HepG2 (cell line): Measurements from ENCODE around the gene TCL1A. TPM values are rescaled to one million over a fixed set of nuclear protein-coding genes. Genes with fewer than 3 reads are reported as not detected.

Experiments used
- ATAC-seq: fragments of 200-7000 bp; cut with Tn5 transposase; 3 replicates; pipeline ENCODE4 v1.9.1; 2020; ENCODE audit warnings: mild to moderate bottlenecking, moderate library complexity
- BruUV-seq: library from RNA; stranded (reverse); fragments of 400-500 nt; replicated peaks from 2 replicates; lab custom pipeline; 2021; lab: Mats Ljungman, UMichigan
- CTCF ChIA-PET: fragments of 300-600 bp; formaldehyde crosslinking; extraction: SDS; loops from one replicate; lab custom pipeline; 2021; ENCODE audit warnings: low total read pairs, inconsistent platforms, low intra/inter-chr PET ratio; lab: Yijun Ruan, JAX
- POLR2A ChIA-PET: fragments of 350-600 bp; sonication (Branson Sonifier 250); formaldehyde crosslinking; loops from one replicate; lab custom pipeline; 2020; ENCODE audit warnings: antibody characterized with exemption, inconsistent platforms; lab: Yijun Ruan, JAX
- DNase-seq: peaks from one replicate; pipeline ENCODE4 v3.0.0-alpha.2; 2015; ENCODE audit warnings: low spot score
- FAIRE-seq: peaks from 3 replicates; lab custom pipeline; 2011; peaks lifted over from hg19 to GRCh38; lab: Jason Lieb, UNC
- H2AFZ ChIP-seq: one replicate; pipeline ENCODE4 v1.6.1; 2011; ENCODE audit warnings: low read length, inconsistent platforms
- H3K27ac ChIP-seq: fragments of 300-600 bp; 3 replicates; pipeline ENCODE4 v1.8.0; 2011; ENCODE audit warnings: mixed run types, mild to moderate bottlenecking, mixed read lengths, low read length, inconsistent platforms; ENCODE audit not compliant: insufficient read depth; ENCODE audit errors: extremely low read length
- H3K27me3 ChIP-seq, 2 experiments: fragments of 200-600 bp in 1 of 2; 2 replicates in 1 of 2; 3 replicates in 1 of 2; pipeline versions ENCODE4 v1.6.0 to v1.8.0; 2011; ENCODE audit warnings: low read length in 2 of 2, mild to moderate bottlenecking in 2 of 2, moderate library complexity in 2 of 2, inconsistent platforms in 1 of 2; ENCODE audit not compliant: insufficient read depth in 2 of 2, control insufficient read depth in 1 of 2
- H3K36me3 ChIP-seq, 2 experiments: fragments of 200-600 bp in 1 of 2; replicated peaks in 1 of 2; 2 replicates in 1 of 2; 3 replicates in 1 of 2; pipeline versions ENCODE4 v1.5.1 to v1.8.0; 2011; ENCODE audit warnings: low read length in 2 of 2, inconsistent platforms in 1 of 2; ENCODE audit not compliant: insufficient read depth in 2 of 2, control insufficient read depth in 1 of 2
- H3K4me1 ChIP-seq: 2 replicates; pipeline ENCODE4 v1.5.1; 2012; ENCODE audit warnings: low read length, inconsistent platforms; ENCODE audit not compliant: insufficient read depth
- H3K4me2 ChIP-seq: 2 replicates; pipeline ENCODE4 v1.6.0; 2011; ENCODE audit warnings: low read depth, low read length, inconsistent platforms
- H3K4me3 ChIP-seq, 3 experiments: fragments of 200-600 bp in 1 of 3; sonication (generic), shearing (Covaris generic) in 1 of 3; replicated peaks in 1 of 3; 2 replicates each; pipeline ENCODE4 v1.5.1; 2011 to 2016; ENCODE audit warnings: low read length in 3 of 3, inconsistent platforms in 2 of 3, low read depth in 2 of 3, mild to moderate bottlenecking in 2 of 3, control low read depth in 1 of 3, mixed read lengths in 1 of 3; ENCODE audit not compliant: insufficient read depth in 1 of 3
- H3K79me2 ChIP-seq: one replicate; pipeline ENCODE4 v1.6.1; 2011; ENCODE audit warnings: low read length, inconsistent platforms; ENCODE audit not compliant: insufficient read depth
- H3K9ac ChIP-seq: 2 replicates; pipeline ENCODE4 v1.6.0; 2011; ENCODE audit warnings: mild to moderate bottlenecking, low read depth, low read length, inconsistent platforms; ENCODE audit not compliant: insufficient read depth
- H3K9me3 ChIP-seq: 2 replicates; pipeline ENCODE4 v1.5.1; 2012; ENCODE audit warnings: mild to moderate bottlenecking, low read length
- H4K20me1 ChIP-seq: 2 replicates; pipeline ENCODE4 v1.6.0; 2011; ENCODE audit warnings: inconsistent platforms, mild to moderate bottlenecking, low read length, moderate library complexity; ENCODE audit not compliant: insufficient read depth
- AGO1 ChIP-seq: fragments of 200-400 bp; formaldehyde crosslinking; IDR thresholded peaks from 2 replicates; pipeline ENCODE4 v1.6.1; 2017; ENCODE audit warnings: mild to moderate bottlenecking, low read depth, low read length, moderate library complexity; ENCODE audit not compliant: poor library complexity, severe bottlenecking
- ATF1 ChIP-seq: IDR thresholded peaks from 2 replicates; pipeline ENCODE4 v1.6.1; 2016; ENCODE audit warnings: mild to moderate bottlenecking, control low read depth
- DMAP1 ChIP-seq: IDR thresholded peaks from 2 replicates; pipeline ENCODE4 v1.6.1; 2016
- HNRNPL ChIP-seq: fragments of 200-400 bp; formaldehyde crosslinking; IDR thresholded peaks from 2 replicates; pipeline ENCODE4 v1.6.1; 2017; ENCODE audit warnings: mild to moderate bottlenecking, low read depth, low read length
- HOXA9 ChIP-seq: sonication (generic); formaldehyde crosslinking; IDR thresholded peaks from 2 replicates; pipeline ENCODE4 v1.8.1; 2022; ENCODE audit warnings: missing genetic modification reagents, mild to moderate bottlenecking, moderate library complexity, borderline replicate concordance
- SMARCE1 ChIP-seq: fragments of 450-650 bp; IDR thresholded peaks from 2 replicates; pipeline ENCODE4 v1.6.1; 2017; ENCODE audit warnings: borderline replicate concordance
- TCF12 ChIP-seq, 2 experiments: fragments of 450-650 bp in 1 of 2; sonication (generic) in 1 of 2; formaldehyde crosslinking in 1 of 2; IDR thresholded peaks; 2 replicates each; pipeline versions ENCODE4 v1.6.1 to v1.8.0; 2017 to 2022; ENCODE audit warnings: antibody characterized with exemption in 1 of 2, mild to moderate bottlenecking in 1 of 2, missing genetic modification reagents in 1 of 2, moderate library complexity in 1 of 2
- TOE1 ChIP-seq: sonication (generic); formaldehyde crosslinking; IDR thresholded peaks from 2 replicates; pipeline ENCODE4 v1.4.0; 2020; ENCODE audit warnings: mild to moderate bottlenecking, missing genetic modification reagents
- WGBS: methylation state at CpG from one replicate; pipeline ENCODE4 v1.1.6; 2017; ENCODE audit warnings: low lambda C conversion rate; 5-methylcytosine and 5-hydroxymethylcytosine counted together
- in situ Hi-C: cut with HindIII; loops from 2 replicates; pipeline ENCODE4 v1.10.0; 2017; ENCODE audit warnings: low pct_unique_long_range_greater_than_20kb; ENCODE audit not compliant: extremely low pct_ligation_motif_present
- intact Hi-C: fragments of 100-400 bp; cut with micrococcal nuclease; formaldehyde crosslinking; loops from one replicate; pipeline ENCODE4 v1.10.0; 2022; ENCODE audit not compliant: unreplicated experiment
- polyA plus RNA-seq, 8 experiments: library from polyadenylated mRNA; depleted of rRNA in 3 of 8; stranded (reverse) in 7 of 8; unstranded in 1 of 8; fragments of >200 nt; fragmentation: Illumina TruSeq in 4 of 8; extraction: Trizol in 4 of 8; gene quantifications; 2 replicates each; pipeline versions ENCODE4 v1.2.1 to v1.2.3, GENCODE V29; 2011 to 2016; ENCODE audit warnings: low read depth in 4 of 8, missing spikeins in 1 of 8, mixed read lengths in 1 of 8; ENCODE audit not compliant: insufficient read depth in 1 of 8
- total RNA-seq, 5 experiments: library from RNA; depleted of rRNA; stranded (reverse); fragments of >200 nt; fragmentation: Illumina TruSeq; extraction: Trizol; gene quantifications; 2 replicates each; pipeline ENCODE4 v1.2.3, GENCODE V29; 2016; ENCODE audit warnings: low read depth in 1 of 5
- TF ChIP-seq, protein P1 (sequence below): sonication (generic); formaldehyde crosslinking; IDR thresholded peaks from 2 replicates; pipeline ENCODE4 v1.4.0; 2020; ENCODE audit warnings: missing genetic modification reagents
- TF ChIP-seq, protein P2 (sequence below): sonication (generic); formaldehyde crosslinking; IDR thresholded peaks from 2 replicates; pipeline ENCODE4 v1.8.1; 2023; ENCODE audit warnings: mild to moderate bottlenecking, missing genetic modification reagents, borderline replicate concordance
- TF ChIP-seq, protein P3 (sequence below): sonication (generic); formaldehyde crosslinking; IDR thresholded peaks from 2 replicates; pipeline ENCODE4 v1.4.0; 2020; ENCODE audit warnings: mild to moderate bottlenecking, missing genetic modification reagents

Gene TCL1A
- total and polyA plus RNA-seq, 2 of the 13 experiments (the other 11 are each of a cell fraction or from before 2014, with no cell fraction given), result not detected

DNA sequence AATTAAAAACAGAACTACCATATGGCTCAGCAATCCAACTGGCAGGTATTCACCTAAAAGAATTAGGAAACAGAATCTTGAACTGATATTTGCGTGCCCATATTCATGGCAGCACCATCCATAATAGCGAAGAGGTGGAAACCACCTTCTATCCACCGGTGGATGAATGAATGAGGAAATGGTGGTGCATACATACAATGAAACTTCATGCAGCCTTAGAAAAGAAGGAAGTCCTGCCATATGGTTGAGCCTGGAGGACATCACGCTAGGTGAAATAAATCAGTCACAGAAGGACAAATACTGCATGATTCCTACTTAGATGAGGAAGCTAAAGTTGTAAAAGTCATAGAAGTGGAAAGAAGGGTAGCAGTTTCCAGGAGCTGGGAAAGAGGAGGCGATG, 6.6 kb downstream of the TCL1A start:
- H3K4me3 ChIP-seq, result no peak overlapping the region
- ChIA-PET POLR2A (no interaction called here), CTCF (no interaction called here)
- no peaks in the 10 kb centered on the region for H3K36me3 ChIP-seq
- BruUV-seq, result no TSS peak
- no peak overlapping the region for H3K27ac ChIP-seq
- H3K9me3 ChIP-seq, result no peaks in the 10 kb centered on the region
- H3K4me1 ChIP-seq, result no peaks in the 10 kb centered on the region
- peaks cover 9 to 34% of the 10 kb centered on the region in 2 experiments for H3K27me3 ChIP-seq
- H3K4me2 ChIP-seq, result no peak overlapping the region
- no peak overlapping the region for H3K9ac ChIP-seq
- no peak for ATAC-seq
- TF ChIP-seq HNRNPL (no peak), AGO1 (no peak), HOXA9 (no peak), ATF1 (CRISPR knock-in tag) (no peak), TOE1 (CRISPR knock-in tag) (no peak), SMARCE1 (no peak), DMAP1 (CRISPR knock-in tag) (no peak), TCF12 (IDR thresholded peaks at IDR 0.05) (no peak), TCF12 (CRISPR knock-in tag; IDR thresholded peaks at IDR 0.05) (no peak)
- TF ChIP-seq, protein P1, sequence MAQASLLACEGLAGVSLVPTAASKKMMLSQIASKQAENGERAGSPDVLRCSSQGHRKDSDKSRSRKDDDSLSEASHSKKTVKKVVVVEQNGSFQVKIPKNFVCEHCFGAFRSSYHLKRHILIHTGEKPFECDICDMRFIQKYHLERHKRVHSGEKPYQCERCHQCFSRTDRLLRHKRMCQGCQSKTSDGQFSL (CRISPR knock-in tag), result no peak
- TF ChIP-seq, protein P2, sequence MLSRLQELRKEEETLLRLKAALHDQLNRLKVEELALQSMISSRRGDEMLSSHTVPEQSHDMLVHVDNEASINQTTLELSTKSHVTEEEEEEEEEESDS, result no peak
- TF ChIP-seq, protein P3, sequence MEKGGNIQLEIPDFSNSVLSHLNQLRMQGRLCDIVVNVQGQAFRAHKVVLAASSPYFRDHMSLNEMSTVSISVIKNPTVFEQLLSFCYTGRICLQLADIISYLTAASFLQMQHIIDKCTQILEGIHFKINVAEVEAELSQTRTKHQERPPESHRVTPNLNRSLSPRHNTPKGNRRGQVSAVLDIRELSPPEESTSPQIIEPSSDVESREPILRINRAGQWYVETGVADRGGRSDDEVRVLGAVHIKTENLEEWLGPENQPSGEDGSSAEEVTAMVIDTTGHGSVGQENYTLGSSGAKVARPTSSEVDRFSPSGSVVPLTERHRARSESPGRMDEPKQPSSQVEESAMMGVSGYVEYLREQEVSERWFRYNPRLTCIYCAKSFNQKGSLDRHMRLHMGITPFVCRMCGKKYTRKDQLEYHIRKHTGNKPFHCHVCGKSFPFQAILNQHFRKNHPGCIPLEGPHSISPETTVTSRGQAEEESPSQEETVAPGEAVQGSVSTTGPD (CRISPR knock-in tag), result no peak
- no peak for FAIRE-seq
- H4K20me1 ChIP-seq, result no peaks in the 10 kb centered on the region
- 40% methylated on average over 5 of the region's 5 CpGs for WGBS
- intact Hi-C loops, result no loop called here
- no peaks in the 10 kb centered on the region for H3K79me2 ChIP-seq
- in situ Hi-C loops, result no loop called here
- DNase-seq, result no peak
- H2AFZ ChIP-seq, result no peak overlapping the region
